ENCODE measurements around the gene KCNC1. TPM values are rescaled to one million over a fixed set of nuclear protein-coding genes. Genes with fewer than 3 reads are reported as not detected.
A peak's percentile ranks its signal among the peaks of the same experiment; 100 is the strongest.

KCNC1 gene
- total and polyA plus RNA-seq, 7 donors = 0.01 to 1.1 (median 0.13) TPM

DNA sequence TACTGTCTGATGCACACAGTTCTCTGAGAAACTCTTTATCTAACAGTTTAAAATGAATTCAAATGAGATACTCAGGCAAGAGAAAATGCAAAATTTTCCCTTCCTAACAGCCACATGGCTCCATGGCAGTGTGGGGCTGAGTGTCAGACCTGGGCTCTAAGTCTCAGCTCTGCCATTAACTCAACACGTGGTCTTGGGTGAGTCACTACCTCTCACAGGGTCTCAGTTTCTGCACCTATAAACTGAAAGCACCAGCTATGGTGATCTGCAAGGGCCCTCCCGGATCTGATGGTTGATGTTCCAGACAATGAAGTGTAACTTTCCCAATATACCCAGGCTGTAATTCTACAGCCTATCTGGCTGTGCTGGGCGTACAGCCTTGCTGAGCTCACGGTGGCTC is 70.5 kb downstream of the KCNC1 start:
- H3K36me3 ChIP-seq (ENCODE audit: insufficient read depth in 1 of 2, low read depth in 1 of 2) = no peaks in the 10 kb centered on the region
- no peak for TF ChIP-seq CTCF (IDR thresholded peaks at IDR 0.05)
- no peak overlapping the region for H3K27ac ChIP-seq
- intact Hi-C loops (cut with DNase I) = no loop called here
- ATAC-seq (no peak), DNase-seq (no peak)
- no peaks in the 10 kb centered on the region for H3K9me3 ChIP-seq
- no peaks in the 10 kb centered on the region for H3K27me3 ChIP-seq (ENCODE audit: insufficient read depth in 3 of 3, low read length in 2 of 3)
- H3K4me1 ChIP-seq = peaks cover 13% of the 10 kb centered on the region
- H3K4me3 ChIP-seq = no peak overlapping the region
- 93 to 95% (median 95%) methylated on average over 4 of the region's 4 CpGs for WGBS, 3 donors

DNA sequence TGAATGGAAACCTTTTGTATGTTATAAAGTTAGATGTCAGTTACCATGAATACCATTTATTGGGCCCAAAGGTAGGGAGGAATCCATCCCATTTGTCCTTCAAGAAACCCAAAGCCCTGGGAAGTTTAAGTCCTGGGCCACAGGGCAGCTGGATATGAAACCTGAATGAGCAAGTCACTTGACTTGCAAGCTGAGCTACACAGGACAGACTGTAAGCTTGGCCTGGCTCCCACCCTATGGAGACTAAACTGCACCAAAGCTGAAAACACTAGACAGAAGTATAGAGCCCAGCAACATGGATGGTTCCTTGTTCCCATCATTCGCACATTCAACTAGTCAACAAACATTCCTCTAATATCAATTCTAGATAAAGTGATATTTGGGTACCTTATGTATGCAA is 71.3 kb downstream of the KCNC1 start:
- no peak for TF ChIP-seq CTCF (IDR thresholded peaks at IDR 0.05)
- Histone ChIP-seq H3K27ac (no peak overlapping the region), H3K9me3 (no peaks in the 10 kb centered on the region), H3K4me3 (no peak overlapping the region), H3K4me1 (peaks cover 14% of the 10 kb centered on the region), H3K36me3 (ENCODE audit: insufficient read depth in 1 of 2, low read depth in 1 of 2) (no peaks in the 10 kb centered on the region), H3K27me3 (ENCODE audit: insufficient read depth in 3 of 3, low read length in 2 of 3) (no peaks in the 10 kb centered on the region)
- intact Hi-C loops (cut with DNase I) = no loop called here
- DNase-seq (no peak), ATAC-seq (peak in 3 of 4 donors; percentile 42 to 65 (median 43))
- WGBS, 3 donors = 93 to 98% (median 96%) methylated on average over 1 of the region's 1 CpG

- WGBS, 3 donors = 32 to 63% (median 36%) methylated on average over 4 of the region's 4 CpGs
- H3K4me3 ChIP-seq = no peak overlapping the region
- H3K36me3 ChIP-seq (ENCODE audit: insufficient read depth in 1 of 2, low read depth in 1 of 2) = no peaks in the 10 kb centered on the region
- intact Hi-C loops (cut with DNase I) = no loop called here
- no peak for DNase-seq
- H3K27ac ChIP-seq = no peak overlapping the region
- H3K4me1 ChIP-seq = peaks cover 23% of the 10 kb centered on the region
- H3K9me3 ChIP-seq = no peaks in the 10 kb centered on the region
- no peak for ATAC-seq
- TF ChIP-seq CTCF (IDR thresholded peaks at IDR 0.05) = no peak
- H3K27me3 ChIP-seq (ENCODE audit: insufficient read depth in 3 of 3, low read length in 2 of 3) = no peaks in the 10 kb centered on the region
Observed at GRCh38 chr11:17807034-17807433, 72.5 kb downstream of the KCNC1 start.

DNA sequence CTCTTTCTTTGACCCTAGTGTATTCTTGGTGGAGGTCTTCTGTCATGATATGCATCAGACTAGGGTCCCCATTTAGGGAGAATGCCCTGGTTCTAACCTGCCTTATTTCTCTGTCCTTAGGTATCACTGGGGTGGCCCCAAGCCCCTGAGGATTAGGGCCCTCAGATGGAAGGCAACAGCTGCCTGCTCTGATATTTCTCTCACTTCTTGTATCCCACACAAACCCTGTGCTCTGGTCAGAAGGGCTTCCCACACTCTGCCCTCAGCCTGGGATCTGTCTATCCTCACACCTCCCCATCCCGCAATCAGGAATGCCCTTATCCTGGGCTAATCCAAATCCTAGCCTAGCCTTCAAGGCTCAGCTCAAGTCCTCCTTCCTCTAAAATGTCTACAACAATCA is 75.5 kb downstream of the KCNC1 start:
- H3K36me3 ChIP-seq (ENCODE audit: insufficient read depth in 1 of 2, low read depth in 1 of 2) = no peaks in the 10 kb centered on the region
- DNase-seq (no peak), ATAC-seq (no peak)
- no peak overlapping the region for H3K4me3 ChIP-seq
- TF ChIP-seq CTCF (IDR thresholded peaks at IDR 0.05) = no peak
- H3K27ac ChIP-seq = no peak overlapping the region
- H3K27me3 ChIP-seq (ENCODE audit: insufficient read depth in 3 of 3, low read length in 2 of 3) = no peaks in the 10 kb centered on the region
- intact Hi-C loops (cut with DNase I) = no loop called here
- peaks cover 48% of the 10 kb centered on the region for H3K4me1 ChIP-seq
- 82 to 96% (median 92%) methylated on average over 1 of the region's 1 CpG for WGBS, 3 donors
- H3K9me3 ChIP-seq = no peaks in the 10 kb centered on the region

GRCh38 chr11:17810746-17811145 is 76.2 kb downstream of the KCNC1 start:
- Histone ChIP-seq H3K4me3 (no peak overlapping the region), H3K9me3 (no peaks in the 10 kb centered on the region), H3K27ac (no peak overlapping the region), H3K4me1 (peaks cover 49% of the 10 kb centered on the region), H3K27me3 (ENCODE audit: insufficient read depth in 3 of 3, low read length in 2 of 3) (no peaks in the 10 kb centered on the region), H3K36me3 (ENCODE audit: insufficient read depth in 1 of 2, low read depth in 1 of 2) (no peaks in the 10 kb centered on the region)
- intact Hi-C loops (cut with DNase I) = no loop called here
- TF ChIP-seq CTCF (IDR thresholded peaks at IDR 0.05) = no peak
- DNase-seq (no peak), ATAC-seq (peak in 2 of 4 donors; percentile 36 to 47)
- WGBS, 3 donors = 17 to 37% (median 25%) methylated on average over 3 of the region's 3 CpGs
